HCT116 (cell line): ENCODE measurements around the gene CAMKMT. TPM values are rescaled to one million over a fixed set of nuclear protein-coding genes. Genes with fewer than 3 reads are reported as not detected.

Experiments used
- ATAC-seq: fragments of 200-7000 bp; cut with Tn5 transposase; 2 replicates; pipeline ENCODE4 v1.9.1; 2020; ENCODE audit warnings: mild to moderate bottlenecking, moderate library complexity
- BruUV-seq: library from RNA; stranded (reverse); fragments of 400-500 nt; replicated peaks from 2 replicates; lab custom pipeline; 2021; lab: Mats Ljungman, UMichigan
- CTCF ChIA-PET: fragments of 300-600 bp; sonication (Branson Sonifier 250); formaldehyde crosslinking; loops from one replicate; lab custom pipeline; 2021; ENCODE audit warnings: antibody characterized with exemption; lab: Charles Lee
- POLR2A ChIA-PET: fragments of 300-600, 350-600 bp; sonication (Branson Sonifier 250); formaldehyde crosslinking; loops from one replicate; lab custom pipeline; 2021; ENCODE audit warnings: antibody characterized with exemption; lab: Charles Lee
- RAD21 ChIA-PET, 2 experiments: fragments of 300-600 bp; sonication (Branson Sonifier 250); formaldehyde crosslinking; loops; one replicate each; lab custom pipeline; 2023; ENCODE audit warnings: low total read pairs in 2 of 2; ENCODE audit not compliant: uncharacterized antibody in 2 of 2, unreplicated experiment in 2 of 2, low non-redundant PET in 1 of 2; lab: Charles Lee
- DNase-seq: peaks from one replicate; pipeline ENCODE4 v3.0.0-alpha.2; 2010; ENCODE audit warnings: low read depth, low spot score
- H2AFZ ChIP-seq: fragments of 200-600 bp; shearing (Covaris generic), sonication (generic); 2 replicates; pipeline ENCODE4 v1.6.1; 2017; ENCODE audit warnings: low read depth, mixed run types, mixed read lengths, antibody characterized with exemption, low read length; ENCODE audit not compliant: poor library complexity, severe bottlenecking
- H3K27ac ChIP-seq: 2 replicates; pipeline ENCODE4 v1.5.1; 2012; ENCODE audit warnings: low read depth, low read length
- H3K27me3 ChIP-seq: fragments of 200-600 bp; sonication (generic); 2 replicates; pipeline ENCODE4 v1.6.1; 2016; ENCODE audit warnings: mixed run types, low read length, mixed read lengths; ENCODE audit not compliant: insufficient read depth
- H3K36me3 ChIP-seq, 2 experiments: fragments of 200-500 bp in 1 of 2; fragments of 200-600 bp in 1 of 2; sonication (Bioruptor generic) in 1 of 2; sonication (generic) in 1 of 2; 2 replicates each; pipeline versions ENCODE4 v1.5.1 to v1.6.1; 2014 to 2016; ENCODE audit warnings: low read length in 2 of 2, inconsistent platforms in 1 of 2, mixed read lengths in 1 of 2, mixed run types in 1 of 2; ENCODE audit not compliant: insufficient read depth in 2 of 2, control insufficient read depth in 1 of 2
- H3K4me1 ChIP-seq, 2 experiments: fragments of 200-600 bp in 1 of 2; sonication (generic) in 1 of 2; 2 replicates each; pipeline versions ENCODE4 v1.5.1 to v1.6.1; 2012 to 2017; ENCODE audit warnings: low read length in 2 of 2, inconsistent platforms in 1 of 2, mild to moderate bottlenecking in 1 of 2, mixed read lengths in 1 of 2, mixed run types in 1 of 2, moderate library complexity in 1 of 2; ENCODE audit not compliant: insufficient read depth in 2 of 2, control insufficient read depth in 1 of 2
- H3K4me2 ChIP-seq: fragments of 200-600 bp; sonication (generic); 2 replicates; pipeline ENCODE4 v1.6.1; 2017; ENCODE audit warnings: mixed run types, low read length, mixed read lengths
- H3K4me3 ChIP-seq, 2 experiments: fragments of 200-600 bp in 1 of 2; sonication (generic) in 1 of 2; replicated peaks in 1 of 2; 2 replicates each; pipeline ENCODE4 v1.5.1; 2011 to 2016; ENCODE audit warnings: low read length in 2 of 2, control low read depth in 1 of 2, low read depth in 1 of 2, mild to moderate bottlenecking in 1 of 2, mixed read lengths in 1 of 2, mixed run types in 1 of 2
- H3K79me2 ChIP-seq: fragments of 200-600 bp; sonication (generic); 2 replicates; pipeline ENCODE4 v1.6.1; 2017; ENCODE audit warnings: mild to moderate bottlenecking, mixed run types, low read length, moderate library complexity, mixed read lengths; ENCODE audit not compliant: insufficient read depth
- H3K9ac ChIP-seq: fragments of 200-600 bp; sonication (generic); 2 replicates; pipeline ENCODE4 v1.6.1; 2016; ENCODE audit warnings: low read length, mixed read lengths
- H3K9me2 ChIP-seq: fragments of 200-600 bp; sonication (generic), shearing (Covaris generic); 2 replicates; pipeline ENCODE4 v1.6.1; 2017; ENCODE audit warnings: mixed run types, mild to moderate bottlenecking, moderate library complexity; ENCODE audit not compliant: insufficient read depth
- H3K9me3 ChIP-seq, 2 experiments: fragments of 200-500 bp in 1 of 2; fragments of 200-600 bp in 1 of 2; sonication (Bioruptor generic) in 1 of 2; sonication (generic) in 1 of 2; 2 replicates each; pipeline ENCODE4 v1.6.1; 2014 to 2017; ENCODE audit warnings: low read length in 2 of 2, mixed read lengths in 2 of 2, inconsistent platforms in 1 of 2, low read depth in 1 of 2, mild to moderate bottlenecking in 1 of 2, mixed run types in 1 of 2, moderate library complexity in 1 of 2; ENCODE audit not compliant: control insufficient read depth in 1 of 2, insufficient read depth in 1 of 2
- H4K20me1 ChIP-seq: fragments of 200-600 bp; sonication (generic), shearing (Covaris generic); 2 replicates; pipeline ENCODE4 v1.6.1; 2017; ENCODE audit warnings: mixed run types, mild to moderate bottlenecking, moderate library complexity; ENCODE audit not compliant: insufficient read depth
- CBX3 ChIP-seq: IDR thresholded peaks from 2 replicates; pipeline ENCODE4 v1.6.1; 2012; ENCODE audit warnings: low read depth
- CEBPB ChIP-seq: IDR thresholded peaks from 2 replicates; pipeline ENCODE4 v1.6.1; 2012; ENCODE audit warnings: low read depth
- EGR1 ChIP-seq: IDR thresholded peaks from 2 replicates; pipeline ENCODE4 v1.6.1; 2012; ENCODE audit warnings: low read depth
- ELF1 ChIP-seq: IDR thresholded peaks from 2 replicates; pipeline ENCODE4 v1.6.1; 2012; ENCODE audit warnings: low read depth, borderline replicate concordance
- EZH2 ChIP-seq: fragments of 200-600 bp; sonication (generic); IDR thresholded peaks from 2 replicates; pipeline ENCODE4 v1.6.1; 2017; ENCODE audit warnings: antibody characterized with exemption, mixed run types
- EZH2phosphoT487 ChIP-seq: fragments of 200-600 bp; IDR thresholded peaks from 2 replicates; pipeline ENCODE4 v1.6.1; 2018; ENCODE audit warnings: antibody characterized with exemption, borderline replicate concordance
- FOSL1 ChIP-seq: IDR thresholded peaks from 2 replicates; pipeline ENCODE4 v1.6.1; 2012; ENCODE audit warnings: low read depth
- JUND ChIP-seq: IDR thresholded peaks from 2 replicates; pipeline ENCODE4 v1.6.1; 2012
- MAX ChIP-seq: IDR thresholded peaks from 2 replicates; pipeline ENCODE4 v1.6.1; 2012
- POLR2A ChIP-seq: IDR thresholded peaks from 2 replicates; pipeline ENCODE4 v1.7.0; 2011; ENCODE audit warnings: borderline replicate concordance; ENCODE audit not compliant: insufficient read depth, insufficient read length; ENCODE audit errors: extremely low read depth
- POLR2AphosphoS5 ChIP-seq: IDR thresholded peaks from 2 replicates; pipeline ENCODE4 v1.6.1; 2011; ENCODE audit warnings: mild to moderate bottlenecking, low read depth, low read length, moderate library complexity
- RAD21 ChIP-seq: IDR thresholded peaks from 2 replicates; pipeline ENCODE4 v1.6.1; 2012; ENCODE audit warnings: low read depth, mild to moderate bottlenecking
- REST ChIP-seq: IDR thresholded peaks from 2 replicates; pipeline ENCODE4 v1.6.1; 2012; ENCODE audit warnings: low read depth
- SIN3A ChIP-seq: IDR thresholded peaks from 2 replicates; pipeline ENCODE4 v1.6.1; 2012; ENCODE audit warnings: low read depth
- SP1 ChIP-seq: IDR thresholded peaks from 2 replicates; pipeline ENCODE4 v1.6.1; 2012; ENCODE audit warnings: low read depth
- SRF ChIP-seq: IDR thresholded peaks from 2 replicates; pipeline ENCODE4 v1.6.1; 2012; ENCODE audit warnings: low read depth
- TCF7L2 ChIP-seq: IDR thresholded peaks from 2 replicates; pipeline ENCODE4 v1.7.0; 2011; ENCODE audit warnings: borderline replicate concordance, inconsistent platforms; ENCODE audit not compliant: insufficient read depth, insufficient read length; ENCODE audit errors: extremely low read depth
- ZBTB33 ChIP-seq: IDR thresholded peaks from 2 replicates; pipeline ENCODE4 v1.6.1; 2011; ENCODE audit warnings: mild to moderate bottlenecking, low read length, moderate library complexity; ENCODE audit not compliant: insufficient replicate concordance; ENCODE audit errors: extremely low read depth
- ZFX ChIP-seq: fragments of 450-650 bp; IDR thresholded peaks from 2 replicates; pipeline ENCODE4 v1.6.1; 2017
- intact Hi-C: fragments of 100-400 bp; cut with micrococcal nuclease; formaldehyde crosslinking; loops from 2 replicates; pipeline ENCODE4 v1.10.0; 2022
- total RNA-seq: library from RNA; stranded (reverse); gene quantifications from one replicate; pipeline ENCODE4 v1.2.1, GENCODE V29; 2021; ENCODE audit not compliant: unreplicated experiment

CAMKMT gene
- total RNA-seq, 1 experiment from 2014 or later = 10.6 TPM

- Histone ChIP-seq H3K9ac (no peak overlapping the region), H3K79me2 (no peaks in the 10 kb centered on the region), H2AFZ (no peak overlapping the region), H3K9me2 (no peaks in the 10 kb centered on the region), H3K36me3 (no peaks in the 10 kb centered on the region), H3K4me3 (no peak overlapping the region), H3K27me3 (no peaks in the 10 kb centered on the region), H3K9me3 (no peaks in the 10 kb centered on the region), H3K4me1 (no peaks in the 10 kb centered on the region), H3K4me2 (no peak overlapping the region), H3K27ac (no peak overlapping the region), H4K20me1 (no peaks in the 10 kb centered on the region)
- ATAC-seq (no peak), DNase-seq (no peak)
- CTCF ChIA-PET = no interaction called here
- no TSS peak for BruUV-seq
- RAD21 ChIA-PET = no interaction called here
- TF ChIP-seq JUND (no peak), EGR1 (no peak), SRF (no peak), MAX (no peak), FOSL1 (no peak), RAD21 (no peak), CBX3 (no peak), ELF1 (no peak), ZFX (no peak), REST (no peak), POLR2A (no peak), CEBPB (no peak), SIN3A (no peak), ZBTB33 (no peak), SP1 (no peak), EZH2phosphoT487 (no peak), TCF7L2 (no peak), EZH2 (no peak), POLR2AphosphoS5 (no peak)
- intact Hi-C loops = no loop called here
- POLR2A ChIA-PET = no interaction called here
Measured at GRCh38 chr2:44779793-44780192, 418.0 kb downstream of the CAMKMT start.
